Gastroesophageal sphincter (tissue), 3 donors: Measurements from ENCODE around the gene ULK2.

Experiments
- POLR2A ChIP-seq, 2 donors: fragments of 450-650 bp; IDR thresholded peaks; one replicate each; pipeline ENCODE4 v1.6.1; 2017; ENCODE audit warnings: antibody characterized with exemption in 2 of 2, mild to moderate bottlenecking in 2 of 2, moderate library complexity in 1 of 2
- TF ChIP-seq, protein P1 (sequence below), 4 experiments: fragments of 200-600 bp in 2 of 4; fragments of 450-650 bp in 2 of 4; sonication (generic) in 1 of 4; IDR thresholded peaks; one replicate each; pipeline ENCODE4 v1.5.1; 2017 to 2019; ENCODE audit warnings: antibody characterized with exemption in 4 of 4, mild to moderate bottlenecking in 2 of 4, moderate library complexity in 2 of 4

DNA sequence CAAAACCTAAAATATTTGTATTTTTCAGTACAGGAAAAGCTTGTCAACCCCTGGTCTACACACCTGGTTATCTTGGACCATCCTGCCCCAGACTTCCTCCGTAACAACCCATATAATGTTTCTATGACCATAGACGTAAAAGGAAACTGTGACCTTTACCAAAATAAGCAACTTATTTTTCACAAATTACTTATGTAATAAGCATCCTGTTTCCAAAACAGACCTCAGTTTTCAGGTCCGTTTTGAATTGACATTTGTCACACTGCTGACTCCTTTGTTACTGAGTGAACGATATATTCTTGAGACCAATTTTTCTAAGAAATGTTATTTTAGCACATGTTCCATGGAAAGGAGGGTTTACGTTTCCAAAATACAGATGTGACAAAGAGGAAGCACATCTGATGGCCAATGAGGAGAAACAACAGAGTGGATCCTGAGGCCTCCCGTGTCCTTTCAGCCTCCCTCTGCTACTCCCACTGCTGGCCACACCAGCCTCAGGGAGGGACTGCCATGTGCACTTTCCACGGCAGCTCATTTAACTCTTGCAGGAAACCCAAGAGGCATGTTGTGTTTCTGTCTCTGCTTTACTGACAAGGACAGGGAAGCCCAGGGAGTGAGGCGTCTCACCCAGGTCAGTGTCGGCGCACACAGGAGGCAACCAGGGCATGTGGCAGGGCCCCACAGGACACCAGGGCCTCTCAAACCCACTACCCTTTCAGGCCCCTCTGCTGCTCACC is 99.5 kb downstream of the ULK2 start:
- TF ChIP-seq, protein P1, sequence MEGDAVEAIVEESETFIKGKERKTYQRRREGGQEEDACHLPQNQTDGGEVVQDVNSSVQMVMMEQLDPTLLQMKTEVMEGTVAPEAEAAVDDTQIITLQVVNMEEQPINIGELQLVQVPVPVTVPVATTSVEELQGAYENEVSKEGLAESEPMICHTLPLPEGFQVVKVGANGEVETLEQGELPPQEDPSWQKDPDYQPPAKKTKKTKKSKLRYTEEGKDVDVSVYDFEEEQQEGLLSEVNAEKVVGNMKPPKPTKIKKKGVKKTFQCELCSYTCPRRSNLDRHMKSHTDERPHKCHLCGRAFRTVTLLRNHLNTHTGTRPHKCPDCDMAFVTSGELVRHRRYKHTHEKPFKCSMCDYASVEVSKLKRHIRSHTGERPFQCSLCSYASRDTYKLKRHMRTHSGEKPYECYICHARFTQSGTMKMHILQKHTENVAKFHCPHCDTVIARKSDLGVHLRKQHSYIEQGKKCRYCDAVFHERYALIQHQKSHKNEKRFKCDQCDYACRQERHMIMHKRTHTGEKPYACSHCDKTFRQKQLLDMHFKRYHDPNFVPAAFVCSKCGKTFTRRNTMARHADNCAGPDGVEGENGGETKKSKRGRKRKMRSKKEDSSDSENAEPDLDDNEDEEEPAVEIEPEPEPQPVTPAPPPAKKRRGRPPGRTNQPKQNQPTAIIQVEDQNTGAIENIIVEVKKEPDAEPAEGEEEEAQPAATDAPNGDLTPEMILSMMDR (IDR thresholded peaks at IDR 0.05): no peak
- TF ChIP-seq POLR2A (IDR thresholded peaks at IDR 0.05): no peak
